ENCODE data around the gene NAP1L2. TPM values are rescaled to one million over a fixed set of nuclear protein-coding genes. Genes with fewer than 3 reads are reported as not detected.

NAP1L2 gene, protein sequence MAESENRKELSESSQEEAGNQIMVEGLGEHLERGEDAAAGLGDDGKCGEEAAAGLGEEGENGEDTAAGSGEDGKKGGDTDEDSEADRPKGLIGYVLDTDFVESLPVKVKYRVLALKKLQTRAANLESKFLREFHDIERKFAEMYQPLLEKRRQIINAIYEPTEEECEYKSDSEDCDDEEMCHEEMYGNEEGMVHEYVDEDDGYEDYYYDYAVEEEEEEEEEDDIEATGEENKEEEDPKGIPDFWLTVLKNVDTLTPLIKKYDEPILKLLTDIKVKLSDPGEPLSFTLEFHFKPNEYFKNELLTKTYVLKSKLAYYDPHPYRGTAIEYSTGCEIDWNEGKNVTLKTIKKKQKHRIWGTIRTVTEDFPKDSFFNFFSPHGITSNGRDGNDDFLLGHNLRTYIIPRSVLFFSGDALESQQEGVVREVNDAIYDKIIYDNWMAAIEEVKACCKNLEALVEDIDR
- total RNA-seq: 1 to 10 TPM; 2.9 to 6.0 (median 3.9) TPM
- polyA plus RNA-seq: 1 to 10 TPM; 1.3 to 2.6 (median 2.5) TPM
- long read RNA-seq, donor 1: 0 reads
- long read RNA-seq, donor 2: 0 reads

DNA sequence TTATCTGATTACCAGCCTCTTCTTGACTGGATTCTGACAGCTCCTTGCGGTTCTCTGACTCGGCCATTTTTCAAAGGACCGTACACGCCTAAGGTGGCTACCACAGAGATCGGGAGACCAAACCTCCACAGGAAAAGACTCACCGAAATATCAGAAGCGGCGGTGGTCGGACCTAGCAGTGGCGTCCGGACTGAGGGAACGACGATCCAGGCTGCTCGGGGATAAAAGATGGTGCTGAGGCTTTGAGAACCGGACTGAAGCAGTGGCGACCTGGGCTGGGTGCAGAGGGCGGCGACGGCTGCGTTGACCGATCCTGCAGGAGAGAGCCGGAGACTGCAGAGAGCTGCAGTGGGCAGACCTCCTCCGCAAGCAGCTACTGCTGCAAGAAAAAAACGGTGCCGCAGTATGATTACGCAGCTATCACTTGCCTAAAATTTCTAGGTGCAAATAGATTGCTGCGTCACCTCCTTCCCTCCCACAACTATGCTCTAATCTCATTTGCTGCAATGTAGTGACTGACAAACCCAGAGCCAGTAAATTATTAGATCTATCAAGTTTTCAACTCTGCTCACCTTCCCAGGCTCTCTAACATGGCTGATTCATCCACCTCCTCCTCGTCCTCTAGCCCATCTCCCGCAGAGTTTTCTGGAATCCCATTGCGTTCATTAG is at the start of gene NAP1L2:
Gene NAP1L2 (minus strand): TSS at position 426 of the 669 bp plus-strand sequence. CDS start 359 bp downstream, at position 67.
- peak; percentile 77 for DNase-seq
- Histone ChIP-seq H3K27me3 (replicated peaks in 1 of 7) (peaks cover 0 to 18% (median 0%) of the 10 kb centered on the region in 7 donors), H3K4me3 (peak within 1 kb of the TSS; percentile 24 to 69 (median 38)), H3K9me3 (peaks cover 0 to 6% (median 0%) of the 10 kb centered on the region in 8 donors), H3K36me3 (no peaks in the 10 kb centered on the region), H3K27ac (peak within 1 kb of the TSS; percentile 22 to 76 (median 66)), H3K4me1 (no peaks in the 10 kb centered on the region)
- WGBS, 5 donors: 2 to 45% (median 3%) methylated on average over 26 to 30 of the region's 30 CpGs
- intact Hi-C loops (cut with DNase I; ENCODE audit: low total_unique reads): no loop called here
- TF ChIP-seq, protein P1, sequence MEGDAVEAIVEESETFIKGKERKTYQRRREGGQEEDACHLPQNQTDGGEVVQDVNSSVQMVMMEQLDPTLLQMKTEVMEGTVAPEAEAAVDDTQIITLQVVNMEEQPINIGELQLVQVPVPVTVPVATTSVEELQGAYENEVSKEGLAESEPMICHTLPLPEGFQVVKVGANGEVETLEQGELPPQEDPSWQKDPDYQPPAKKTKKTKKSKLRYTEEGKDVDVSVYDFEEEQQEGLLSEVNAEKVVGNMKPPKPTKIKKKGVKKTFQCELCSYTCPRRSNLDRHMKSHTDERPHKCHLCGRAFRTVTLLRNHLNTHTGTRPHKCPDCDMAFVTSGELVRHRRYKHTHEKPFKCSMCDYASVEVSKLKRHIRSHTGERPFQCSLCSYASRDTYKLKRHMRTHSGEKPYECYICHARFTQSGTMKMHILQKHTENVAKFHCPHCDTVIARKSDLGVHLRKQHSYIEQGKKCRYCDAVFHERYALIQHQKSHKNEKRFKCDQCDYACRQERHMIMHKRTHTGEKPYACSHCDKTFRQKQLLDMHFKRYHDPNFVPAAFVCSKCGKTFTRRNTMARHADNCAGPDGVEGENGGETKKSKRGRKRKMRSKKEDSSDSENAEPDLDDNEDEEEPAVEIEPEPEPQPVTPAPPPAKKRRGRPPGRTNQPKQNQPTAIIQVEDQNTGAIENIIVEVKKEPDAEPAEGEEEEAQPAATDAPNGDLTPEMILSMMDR (IDR thresholded peaks at IDR 0.05 in 8 of 11, conservative IDR thresholded peaks at IDR 0.05 in 3 of 11): no peak
- peak; percentile 17 to 79 (median 57) for TF ChIP-seq POLR2AphosphoS5 (IDR thresholded peaks at IDR 0.05)

DNA sequence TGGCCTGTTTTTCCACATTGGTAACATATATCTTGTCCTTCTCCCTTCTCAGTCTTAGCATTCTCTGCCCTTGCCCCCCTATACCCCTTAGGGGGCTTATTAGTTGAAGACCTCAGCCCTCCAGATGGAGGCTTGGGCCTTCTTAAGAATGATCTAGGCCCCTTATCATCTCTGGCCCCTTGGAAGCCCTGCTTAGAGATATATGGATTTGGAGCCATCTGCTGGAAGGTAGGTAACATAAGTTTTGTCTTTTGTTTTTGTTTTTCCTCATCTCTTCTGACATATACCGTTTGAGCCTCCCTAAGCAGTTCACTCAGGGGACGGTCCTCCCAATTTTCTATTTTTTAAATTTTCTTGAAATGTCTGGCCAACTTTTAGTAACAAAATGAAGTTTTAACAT is 48.3 kb upstream of the NAP1L2 start:
- Histone ChIP-seq H3K27me3 (replicated peaks in 1 of 7) (peaks cover 0 to 21% (median 0%) of the 10 kb centered on the region in 7 donors), H3K4me3 (no peak overlapping the region), H3K4me1 (no peaks in the 10 kb centered on the region), H3K36me3 (no peaks in the 10 kb centered on the region), H3K9me3 (no peaks in the 10 kb centered on the region), H3K27ac (no peak overlapping the region)
- DNase-seq: no peak
- TF ChIP-seq POLR2A (IDR thresholded peaks at IDR 0.05): no peak
- TF ChIP-seq POLR2AphosphoS5 (IDR thresholded peaks at IDR 0.05): no peak
- TF ChIP-seq, protein P1 (IDR thresholded peaks at IDR 0.05 in 8 of 11, conservative IDR thresholded peaks at IDR 0.05 in 3 of 11): no peak
- WGBS, 5 donors: 21 to 42% (median 27%) methylated on average over 2 of the region's 2 CpGs
- intact Hi-C loops (cut with DNase I; ENCODE audit: low total_unique reads): no loop called here

DNA sequence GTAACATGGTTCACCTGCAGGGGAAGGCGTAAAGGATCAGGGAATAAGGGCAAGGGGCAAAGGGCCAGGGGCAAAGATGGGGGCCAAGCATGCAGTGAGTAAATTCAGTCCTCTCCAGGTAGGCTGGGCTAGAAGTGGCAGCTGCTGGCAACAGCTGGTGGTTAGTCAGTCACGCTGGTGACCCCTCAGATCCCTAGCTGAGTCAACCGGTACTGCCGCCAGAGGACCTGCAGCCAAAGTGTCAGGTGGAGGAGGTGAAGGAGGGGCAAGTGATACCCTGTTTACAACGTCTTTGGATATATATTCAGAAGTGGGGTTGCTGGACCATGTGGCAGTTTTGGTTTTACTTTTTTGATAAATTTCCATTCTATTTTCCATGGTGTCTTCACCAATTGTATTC is 24.6 kb upstream of the NAP1L2 start:
- DNase-seq: no peak
- 41 to 65% (median 51%) methylated on average over 2 to 5 of the region's 5 CpGs for WGBS, 5 donors
- Histone ChIP-seq H3K27ac (no peak overlapping the region), H3K4me3 (no peak overlapping the region), H3K4me1 (no peaks in the 10 kb centered on the region), H3K36me3 (no peaks in the 10 kb centered on the region), H3K27me3 (replicated peaks in 1 of 7) (peaks cover 0 to 11% (median 0%) of the 10 kb centered on the region in 7 donors), H3K9me3 (peaks cover 0 to 6% (median 0%) of the 10 kb centered on the region in 8 donors)
- intact Hi-C loops (cut with DNase I; ENCODE audit: low total_unique reads): no loop called here
- TF ChIP-seq, protein P1 (IDR thresholded peaks at IDR 0.05 in 8 of 11, conservative IDR thresholded peaks at IDR 0.05 in 3 of 11): no peak
- TF ChIP-seq POLR2A (IDR thresholded peaks at IDR 0.05): no peak
- TF ChIP-seq POLR2AphosphoS5 (IDR thresholded peaks at IDR 0.05): no peak

DNA sequence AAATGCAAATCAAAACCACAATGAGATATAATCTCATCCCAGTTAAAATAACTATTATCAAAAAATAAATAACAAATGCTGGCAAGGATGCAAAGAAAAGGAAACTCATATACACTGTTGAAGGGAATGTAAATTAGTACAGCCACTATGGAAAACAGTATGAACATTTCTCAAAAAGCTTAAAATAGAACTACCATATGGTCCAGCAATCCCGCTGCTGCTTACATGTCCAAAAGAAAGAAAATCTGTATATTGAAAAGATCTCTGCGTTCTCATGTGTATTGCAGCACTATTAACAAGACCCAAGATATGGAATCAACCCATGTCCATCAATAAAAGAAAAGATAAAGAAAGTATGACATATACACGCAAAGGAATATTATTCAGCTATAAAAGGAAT is 3.0 kb upstream of the NAP1L2 start:
- TF ChIP-seq, protein P1 (IDR thresholded peaks at IDR 0.05 in 8 of 11, conservative IDR thresholded peaks at IDR 0.05 in 3 of 11): no peak
- TF ChIP-seq POLR2A (IDR thresholded peaks at IDR 0.05) (no peak), POLR2AphosphoS5 (IDR thresholded peaks at IDR 0.05) (no peak)
- Histone ChIP-seq H3K27ac (no peak overlapping the region), H3K9me3 (peaks cover 0 to 30% (median 3%) of the 10 kb centered on the region in 8 donors), H3K4me3 (no peak overlapping the region), H3K36me3 (no peaks in the 10 kb centered on the region), H3K4me1 (no peaks in the 10 kb centered on the region), H3K27me3 (replicated peaks in 1 of 7) (peaks cover 0 to 18% (median 0%) of the 10 kb centered on the region in 7 donors)
- DNase-seq: no peak
- intact Hi-C loops (cut with DNase I; ENCODE audit: low total_unique reads): no loop called here
- WGBS, 5 donors: 57 to 91% (median 84%) methylated on average over 3 of the region's 3 CpGs

All from spleen (tissue), 13 donors.